Measurements from ENCODE around the gene EFCAB13.
"Not testable (repeated sequence)": the region's sequence is repeated elsewhere in the genome, so short reads cannot be mapped to it uniquely, and the experiment has no call there.

EFCAB13 gene

DNA sequence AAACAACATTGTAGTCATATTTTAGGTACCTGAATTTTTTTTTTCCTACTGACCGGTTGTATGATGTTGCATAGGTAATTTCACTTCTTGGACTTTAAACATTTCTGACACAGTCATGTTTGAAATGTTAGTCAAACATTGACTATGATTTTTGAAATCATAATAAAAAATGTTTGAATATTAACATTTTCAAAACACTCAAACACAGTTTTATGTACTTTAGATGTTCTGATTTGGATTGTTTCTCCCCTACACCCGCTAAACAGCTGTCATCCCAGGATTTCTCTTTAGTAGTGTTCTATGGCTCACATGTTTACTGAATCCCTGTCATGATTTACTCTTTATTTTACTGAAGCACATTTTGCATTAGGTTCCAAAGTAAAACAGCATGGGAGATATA is 104.2 kb downstream of the EFCAB13 start:
- no peak for DNase-seq

- not testable (repeated sequence) for DNase-seq
Observed at GRCh38 chr17:47432240-47432639, 108.5 kb downstream of the EFCAB13 start.

GRCh38 chr17:47465165-47465564 is 141.4 kb downstream of the EFCAB13 start:
- DNase-seq, result no peak

DNA sequence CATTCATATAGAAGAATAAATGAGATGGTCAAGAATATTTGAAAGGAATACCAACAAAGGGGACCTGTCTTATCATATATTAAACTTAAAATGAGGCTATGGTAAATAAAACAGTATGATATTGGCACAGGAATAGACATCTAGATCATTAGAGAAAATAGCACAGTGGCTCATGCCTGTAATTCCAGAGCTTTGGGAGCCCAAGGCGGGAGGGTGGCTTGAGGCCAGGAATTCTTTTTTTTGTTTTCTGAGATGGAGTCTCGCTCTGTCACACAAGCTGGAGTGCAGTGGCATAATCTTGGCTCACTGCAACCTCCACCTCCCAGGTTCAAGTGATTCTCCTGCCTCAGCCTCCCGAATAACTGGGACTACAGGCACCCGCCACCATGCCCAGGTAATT is 143.2 kb downstream of the EFCAB13 start:
- not testable (repeated sequence) for DNase-seq

GRCh38 chr17:47470836-47471235 is 147.1 kb downstream of the EFCAB13 start:
- no peak for DNase-seq

DNA sequence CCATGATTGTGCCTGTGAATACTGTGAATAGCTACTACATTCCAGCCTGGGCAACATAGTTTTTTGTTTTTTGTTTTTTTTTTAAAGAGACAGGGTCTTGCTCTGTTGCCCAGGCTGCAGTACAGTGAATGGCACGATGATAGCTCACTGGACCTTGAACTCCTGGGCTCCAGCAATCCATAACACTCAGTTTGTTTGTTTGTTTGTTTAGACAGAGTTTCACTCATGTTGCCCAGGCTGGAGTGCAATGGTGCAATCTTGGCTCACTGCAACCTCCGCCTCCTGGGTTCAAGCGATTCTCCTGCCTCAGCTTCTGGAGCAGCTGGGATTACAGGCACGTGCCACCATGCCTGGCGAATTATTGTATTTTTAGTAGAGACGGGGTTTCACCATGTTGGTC is 148.3 kb downstream of the EFCAB13 start:
- not testable (repeated sequence) for DNase-seq
